ENCODE results near the gene GJB5. TPM values are rescaled to one million over a fixed set of nuclear protein-coding genes. Genes with fewer than 3 reads are reported as not detected.
A peak's percentile ranks its signal among the peaks of the same experiment; 100 is the strongest.

The GJB5 gene
- total and polyA plus RNA-seq, 9 of the 15 experiments (the other 6 are each of a cell fraction or from before 2014, with no cell fraction given), result 0.04 TPM; not detected in 8

GRCh38 chr1:34749992-34750391 lies 4.9 kb upstream of the GJB5 start:
- Histone ChIP-seq H3K9ac (ENCODE audit: insufficient read depth in 1 of 2, low read depth in 2 of 2, low read length in 2 of 2) (no peak overlapping the region), H3K9me3 (replicated peaks; ENCODE audit: control insufficient read depth, insufficient read depth, low read depth, low read length) (no peaks in the 10 kb centered on the region), H3K4me1 (replicated peaks in 1 of 2; ENCODE audit: control insufficient read depth in 2 of 2, insufficient read depth in 2 of 2, low read length in 2 of 2) (no peaks in the 10 kb centered on the region), H3K27me3 (ENCODE audit: control insufficient read depth in 2 of 2, insufficient read depth in 2 of 2, low read length in 2 of 2) (peaks cover 6 to 20% of the 10 kb centered on the region in 2 experiments; a peak in 3 of 5 replicates), H3K4me3 (no peak overlapping the region), H3K79me2 (ENCODE audit: control insufficient read depth, insufficient read depth, low read length) (no peaks in the 10 kb centered on the region), H2AFZ (ENCODE audit: low read depth, low read length) (no peak overlapping the region; the same call in 1 of the 2 replicates), H3K9me1 (ENCODE audit: control insufficient read depth, insufficient read depth, low read length) (no peaks in the 10 kb centered on the region), H3K27ac (ENCODE audit: extremely low read depth, low read depth, low read length) (no peak overlapping the region), H3K4me2 (ENCODE audit: insufficient read depth, low read length) (no peak overlapping the region), H3K36me3 (ENCODE audit: control insufficient read depth, insufficient read depth, low read length) (no peaks in the 10 kb centered on the region), H4K20me1 (replicated peaks; ENCODE audit: control insufficient read depth, insufficient read depth, low read length) (0 out of 2 replicates have a peak, but pooled peaks cover 6% of the 10 kb centered on the region)
- WGBS (ENCODE audit: insufficient coverage, low coverage, missing lambda C conversion rate), result under 1% methylated on average over 8 of the region's 8 CpGs
- in situ Hi-C loops (cut with MboI) (loop anchor here (10.0 kb wide), 1 partner anchor 1115 kb away; no protein-coding TSS in a partner anchor), intact Hi-C loops (cut with micrococcal nuclease) (no loop called here)
- TF ChIP-seq ETS2 (tag; IDR thresholded peaks at IDR 0.05; ENCODE audit: borderline replicate concordance, poor library complexity, severe bottlenecking) (no peak), PTTG1 (tag; IDR thresholded peaks at IDR 0.05; ENCODE audit: low read depth) (no peak), MTA1 (IDR thresholded peaks at IDR 0.05; ENCODE audit: borderline replicate concordance) (no peak), KDM5B (IDR thresholded peaks at IDR 0.05; ENCODE audit: insufficient replicate concordance, low read depth, low read length) (no peak), SMC3 (conservative IDR thresholded peaks at IDR 0.05; ENCODE audit: insufficient read depth, low read depth, low read length) (no peak)
- FAIRE-seq (no peak), DNase-seq (ENCODE audit: extremely low read depth in 1 of 4, low spot score in 3 of 4) (no peak), ATAC-seq (no peak)
- ChIA-PET CTCF (ENCODE audit: low intra/inter-chr PET ratio) (no interaction called here), POLR2A (interaction anchor here (1.9 kb wide), 1 partner anchor 9 kb away, joined by 4 read pairs; the partner anchor contains the start of gene GJB4)
- BruUV-seq (replicated peaks), result no TSS peak

GRCh38 chr1:34750610-34751009 lies 4.2 kb upstream of the GJB5 start:
- no peak for DNase-seq (ENCODE audit: extremely low read depth in 1 of 4, low spot score in 3 of 4)
- BruUV-seq (replicated peaks), result no TSS peak
- intact Hi-C loops (cut with micrococcal nuclease), result no loop called here
- no peaks in the 10 kb centered on the region for H3K9me1 ChIP-seq (ENCODE audit: control insufficient read depth, insufficient read depth, low read length)
- H3K27ac ChIP-seq (ENCODE audit: extremely low read depth, low read depth, low read length), result no peak overlapping the region
- 2% methylated on average over 5 of the region's 5 CpGs for WGBS (ENCODE audit: insufficient coverage, low coverage, missing lambda C conversion rate)
- H3K9me3 ChIP-seq (replicated peaks; ENCODE audit: control insufficient read depth, insufficient read depth, low read depth, low read length), result no peaks in the 10 kb centered on the region
- no peak for FAIRE-seq
- H3K4me1 ChIP-seq (replicated peaks in 1 of 2; ENCODE audit: control insufficient read depth in 2 of 2, insufficient read depth in 2 of 2, low read length in 2 of 2), result no peaks in the 10 kb centered on the region
- H3K27me3 ChIP-seq (ENCODE audit: control insufficient read depth in 2 of 2, insufficient read depth in 2 of 2, low read length in 2 of 2), result peaks cover 7 to 18% of the 10 kb centered on the region in 2 experiments; a peak in 4 of 5 replicates
- ATAC-seq, result no peak
- H3K4me2 ChIP-seq (ENCODE audit: insufficient read depth, low read length), result no peak overlapping the region
- ChIA-PET POLR2A (interaction anchor here (1.9 kb wide), 1 partner anchor 8 kb away, joined by 4 read pairs; the partner anchor contains the start of gene GJB4), CTCF (ENCODE audit: low intra/inter-chr PET ratio) (no interaction called here)
- in situ Hi-C loops (cut with MboI), result no loop called here
- 0 out of 2 replicates have a peak, but pooled peaks cover 4% of the 10 kb centered on the region for H4K20me1 ChIP-seq (replicated peaks; ENCODE audit: control insufficient read depth, insufficient read depth, low read length)
- no peak overlapping the region for H3K9ac ChIP-seq (ENCODE audit: insufficient read depth in 1 of 2, low read depth in 2 of 2, low read length in 2 of 2)
- no peak overlapping the region for H2AFZ ChIP-seq (ENCODE audit: low read depth, low read length)
- no peaks in the 10 kb centered on the region for H3K36me3 ChIP-seq (ENCODE audit: control insufficient read depth, insufficient read depth, low read length)
- H3K79me2 ChIP-seq (ENCODE audit: control insufficient read depth, insufficient read depth, low read length), result no peaks in the 10 kb centered on the region
- no peak overlapping the region for H3K4me3 ChIP-seq
- peak; percentile 27; the same call in 1 of the 2 replicates for TF ChIP-seq ZNF316 (IDR thresholded peaks at IDR 0.05)
- peak; percentile 12; the same call in 1 of the 2 replicates for TF ChIP-seq MAFK (IDR thresholded peaks at IDR 0.05; ENCODE audit: low read length)
- no peak for TF ChIP-seq DNMT1 (IDR thresholded peaks at IDR 0.05)
- TF ChIP-seq NFE2 (IDR thresholded peaks at IDR 0.05; ENCODE audit: low read depth), result peak; percentile 61
- TF ChIP-seq PML (IDR thresholded peaks at IDR 0.05; ENCODE audit: low read length), result no peak
- no peak for TF ChIP-seq NKRF (IDR thresholded peaks at IDR 0.05; ENCODE audit: borderline replicate concordance)
- peak; percentile 43; the same call in 1 of the 2 replicates for TF ChIP-seq C11orf30 (IDR thresholded peaks at IDR 0.05; ENCODE audit: low read depth)
- TF ChIP-seq FOXK2 (conservative IDR thresholded peaks at IDR 0.05 in 1 of 2, IDR thresholded peaks at IDR 0.05 in 1 of 2; ENCODE audit: low read depth in 2 of 2), result no peak
- TF ChIP-seq RFX5 (IDR thresholded peaks at IDR 0.05; ENCODE audit: low read depth, low read length), result no peak
- TF ChIP-seq FOS (IDR thresholded peaks at IDR 0.05; ENCODE audit: extremely low read depth, insufficient read length), result no peak
- peak; percentile 50; the same call in 1 of the 2 replicates for TF ChIP-seq MAFG (tag; conservative IDR thresholded peaks at IDR 0.05)
- no peak for TF ChIP-seq ZNF717 (CRISPR knock-in tag; IDR thresholded peaks at IDR 0.05)

Measured in K562 (cell line).